H54 (cell line): ENCODE data around the gene ADGRV1.
"Not testable (repeated sequence)": the region's sequence is repeated elsewhere in the genome, so short reads cannot be mapped to it uniquely, and the experiment has no call there.

ENCODE experiments used
- DNase-seq: peaks from one replicate; pipeline ENCODE4 v3.0.0; 2011; ENCODE audit warnings: low spot score, mixed read lengths; ENCODE audit not compliant: insufficient read length
- FAIRE-seq: peaks from 3 replicates; lab custom pipeline; 2011; peaks lifted over from hg19 to GRCh38; lab: Jason Lieb, UNC
- POLR2A ChIP-seq: IDR thresholded peaks from 2 replicates; pipeline ENCODE4 v1.6.1; 2011; ENCODE audit warnings: low read depth, mild to moderate bottlenecking, low read length

The ADGRV1 gene

GRCh38 chr5:90792725-90793124, 234.1 kb downstream of the ADGRV1 start:
- no peak for DNase-seq
- no peak for FAIRE-seq
- no peak for TF ChIP-seq POLR2A

GRCh38 chr5:90793183-90793582, 234.6 kb downstream of the ADGRV1 start:
- DNase-seq (no peak), FAIRE-seq (no peak)
- no peak for TF ChIP-seq POLR2A

DNA sequence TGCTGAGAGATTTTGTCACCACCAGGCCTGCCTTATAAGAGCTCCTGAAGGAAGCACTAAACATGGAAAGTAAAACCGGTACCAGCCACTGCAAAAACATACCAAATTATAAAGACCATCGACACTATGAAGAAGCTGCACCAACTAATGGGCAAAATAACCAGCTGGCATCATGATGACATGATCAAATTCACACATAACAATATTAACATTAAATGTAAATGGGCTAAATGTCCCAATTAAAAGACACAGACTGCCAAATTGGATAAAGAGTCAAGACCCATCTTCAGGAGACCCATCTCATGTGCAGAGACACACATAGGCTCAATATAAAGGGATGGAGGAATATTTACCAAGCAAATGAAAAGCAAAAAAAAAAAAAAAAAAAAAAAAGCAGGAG, 238.3 kb downstream of the ADGRV1 start:
- FAIRE-seq, DNase-seq: not testable (repeated sequence)

- not testable (repeated sequence) for FAIRE-seq, DNase-seq
Measured at GRCh38 chr5:90800082-90800481, 241.5 kb downstream of the ADGRV1 start.

- FAIRE-seq, DNase-seq: not testable (repeated sequence)
Measured at GRCh38 chr5:90800515-90800914, 241.9 kb downstream of the ADGRV1 start.

DNA sequence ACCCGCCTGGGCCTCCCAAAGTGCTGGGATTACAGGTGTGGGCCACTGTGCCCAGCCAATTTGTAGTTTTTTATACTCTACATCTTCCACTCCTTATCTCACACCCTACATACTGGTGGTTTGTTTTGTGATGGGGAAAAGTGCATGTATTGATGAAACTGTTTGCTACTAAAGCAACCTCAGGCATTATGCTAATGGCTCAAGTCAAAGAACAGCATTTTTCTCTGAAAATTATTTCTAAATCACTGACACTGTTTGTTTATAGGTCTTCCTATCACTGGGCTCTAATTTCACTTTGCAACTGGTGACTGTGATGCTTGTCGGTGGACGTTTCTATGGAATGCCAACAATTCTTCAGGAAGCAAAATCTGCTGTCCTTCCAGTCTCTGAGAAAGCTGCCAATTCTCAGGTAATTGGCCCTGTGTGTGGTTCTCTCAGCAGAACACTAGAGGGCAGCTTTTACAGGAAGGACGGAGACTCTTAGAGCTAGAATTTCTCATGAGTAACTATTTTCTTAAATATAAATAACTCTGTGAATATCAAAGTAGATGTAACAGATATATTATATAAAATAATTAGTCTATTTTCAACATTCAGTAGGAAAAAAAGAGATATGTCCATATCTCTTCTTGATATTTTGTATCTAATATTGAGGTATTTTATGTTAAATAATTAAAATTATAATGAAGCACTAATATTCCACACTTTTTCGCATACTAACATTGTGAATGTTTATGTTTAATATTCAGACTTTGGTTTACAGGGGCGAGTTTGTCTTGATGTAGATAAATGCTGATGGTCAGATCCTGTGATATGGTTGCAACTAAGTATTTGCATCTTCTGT, 244.1 kb downstream of the ADGRV1 start:
- TF ChIP-seq POLR2A = no peak
- FAIRE-seq (no peak), DNase-seq (peak; percentile 24)

- no peak for TF ChIP-seq POLR2A
- no peak for DNase-seq
- FAIRE-seq = no peak
Measured at GRCh38 chr5:90803381-90803780, 244.8 kb downstream of the ADGRV1 start.

- TF ChIP-seq POLR2A = no peak
- no peak for FAIRE-seq
- no peak for DNase-seq
Measured at GRCh38 chr5:90803876-90804275, 245.3 kb downstream of the ADGRV1 start.

DNA sequence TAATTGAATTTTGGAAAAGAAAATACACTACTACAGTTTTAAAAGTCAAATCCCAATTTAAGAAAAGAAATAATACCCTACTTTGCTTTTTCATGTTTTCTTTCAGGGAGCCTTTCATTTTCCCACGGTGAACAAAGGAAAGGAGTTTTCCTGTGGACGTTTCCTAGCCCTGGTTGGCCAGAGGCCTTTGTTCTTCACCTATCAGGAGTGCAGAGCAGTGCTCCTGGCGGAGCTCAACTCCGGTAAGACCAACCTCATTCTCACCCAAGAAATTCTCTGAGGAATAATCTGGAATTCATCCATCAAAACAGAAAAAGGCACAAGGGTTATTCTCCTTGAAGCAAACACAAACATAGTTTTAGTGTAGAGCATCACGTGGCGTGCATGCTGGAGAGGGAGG, 248.9 kb downstream of the ADGRV1 start:
- DNase-seq (no peak), FAIRE-seq (no peak)
- no peak for TF ChIP-seq POLR2A

DNA sequence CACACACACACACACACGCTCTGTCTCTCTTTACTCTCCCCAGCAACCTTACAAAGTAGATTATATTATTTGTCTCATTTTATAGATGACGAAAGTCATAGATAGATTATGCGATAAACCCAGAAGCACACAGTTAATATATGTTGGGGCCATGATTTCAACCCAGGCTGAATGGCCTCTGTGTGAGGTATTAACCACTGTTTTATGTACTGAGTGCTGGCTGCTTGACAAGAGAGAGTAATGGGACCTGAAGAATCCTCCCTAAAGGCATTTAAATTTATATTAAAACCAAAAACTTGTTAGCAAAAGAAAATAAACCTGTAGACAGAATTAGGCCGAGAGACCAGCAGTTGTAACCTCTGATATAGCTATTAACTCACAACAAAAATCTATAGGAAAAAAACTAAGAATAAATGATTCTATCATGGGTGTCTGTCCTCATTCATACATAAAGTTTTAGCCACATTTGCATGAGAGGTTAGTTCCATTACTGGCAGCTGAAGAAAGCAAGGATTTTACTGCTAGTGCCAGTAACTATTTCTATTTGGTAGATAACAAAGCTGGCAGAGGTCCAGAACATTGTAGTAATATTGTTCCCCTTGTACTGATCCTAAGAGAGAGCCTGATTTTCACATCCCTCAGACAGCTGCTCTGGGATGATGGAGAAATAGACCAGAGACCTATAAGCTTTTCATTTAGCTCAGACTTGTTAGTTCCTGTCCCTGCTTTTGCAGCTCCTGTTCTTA, 250.9 kb downstream of the ADGRV1 start:
- DNase-seq (no peak), FAIRE-seq (no peak)
- no peak for TF ChIP-seq POLR2A

DNA sequence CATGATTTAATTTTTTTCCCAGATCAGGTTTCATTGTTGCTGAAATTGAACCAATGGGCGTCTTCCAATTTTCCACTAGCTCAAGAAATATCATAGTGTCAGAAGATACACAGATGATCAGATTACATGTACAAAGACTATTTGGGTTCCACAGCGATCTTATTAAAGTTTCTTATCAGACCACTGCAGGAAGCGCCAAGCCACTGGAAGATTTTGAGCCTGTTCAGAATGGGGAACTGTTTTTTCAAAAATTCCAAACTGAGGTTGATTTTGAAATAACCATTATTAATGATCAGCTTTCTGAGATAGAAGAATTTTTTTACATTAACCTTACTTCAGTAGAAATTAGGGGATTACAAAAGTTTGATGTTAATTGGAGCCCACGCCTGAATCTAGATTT, 251.6 kb downstream of the ADGRV1 start:
- no peak for DNase-seq
- no peak for FAIRE-seq
- no peak for TF ChIP-seq POLR2A

GRCh38 chr5:90813392-90813791, 254.8 kb downstream of the ADGRV1 start:
- DNase-seq (no peak), FAIRE-seq (no peak)
- TF ChIP-seq POLR2A = no peak

GRCh38 chr5:90822062-90822461, 263.5 kb downstream of the ADGRV1 start:
- not testable (repeated sequence) for DNase-seq, FAIRE-seq

GRCh38 chr5:90824436-90824835, 265.8 kb downstream of the ADGRV1 start:
- DNase-seq (no peak), FAIRE-seq (no peak)
- TF ChIP-seq POLR2A = no peak

DNA sequence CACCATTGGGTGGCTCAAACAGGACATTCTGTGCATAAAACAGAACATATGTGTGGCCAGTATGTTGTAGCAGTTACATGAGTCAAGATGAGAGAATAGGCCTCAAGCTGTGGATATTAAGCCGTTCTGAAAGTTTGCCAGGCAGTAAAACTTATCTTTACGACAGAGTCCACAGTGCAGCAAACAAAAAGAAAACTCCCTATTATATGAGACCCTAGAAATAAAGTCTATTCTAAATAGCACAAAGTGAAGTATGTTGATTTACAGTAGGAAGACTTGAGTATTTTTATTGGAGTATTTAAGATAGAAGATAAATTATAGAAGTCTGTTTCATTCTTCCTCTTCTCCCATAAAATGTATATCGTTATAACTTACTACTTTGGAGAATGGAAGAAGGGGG, 271.5 kb downstream of the ADGRV1 start:
- DNase-seq = no peak
- no peak for TF ChIP-seq POLR2A
- no peak for FAIRE-seq
